ENCODE measurements around the gene PPY. TPM values are rescaled to one million over a fixed set of nuclear protein-coding genes. Genes with fewer than 3 reads are reported as not detected.
"Not testable (repeated sequence)": the region's sequence is repeated elsewhere in the genome, so short reads cannot be mapped to it uniquely, and the experiment has no call there.

Gene PPY
- total and polyA plus RNA-seq, 3 experiments from 2014 or later = not detected

DNA sequence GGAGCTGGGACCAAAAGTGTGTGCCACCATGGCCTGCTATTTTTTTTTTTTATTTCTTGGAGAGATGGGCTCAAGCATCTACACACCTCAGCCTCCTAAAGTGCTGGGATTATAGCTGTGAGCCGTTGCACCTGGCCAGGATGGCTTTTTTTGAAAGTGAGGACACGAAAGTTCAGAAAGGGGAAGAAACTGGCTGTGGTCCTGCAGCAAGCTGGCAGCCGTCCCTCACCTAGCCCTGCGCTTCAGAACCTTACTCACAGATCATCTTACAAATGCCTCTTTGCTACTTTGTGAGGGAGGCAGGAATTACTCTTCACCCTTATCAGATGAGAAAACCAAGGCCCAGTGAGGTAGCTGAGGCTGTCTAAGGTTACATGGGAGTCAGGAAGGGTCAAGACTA is 4.5 kb upstream of the PPY start:
- Histone ChIP-seq H3K36me3 (ENCODE audit: insufficient read depth, low read length) (no peaks in the 10 kb centered on the region), H3K27me3 (ENCODE audit: insufficient read depth, low read length, poor library complexity, severe bottlenecking) (peaks cover 11% of the 10 kb centered on the region), H3K4me3 (ENCODE audit: low read length) (no peak overlapping the region), H3K9me3 (ENCODE audit: low read length) (no peaks in the 10 kb centered on the region), H3K27ac (ENCODE audit: low read depth, low read length) (no peak overlapping the region), H3K4me1 (ENCODE audit: insufficient read depth, low read length) (no peaks in the 10 kb centered on the region)
- Mint-ChIP-seq H3K27ac (no peak overlapping the region), H3K36me3 (peaks cover 0 to 4% (median 0%) of the 10 kb centered on the region in 3 donors), H3K9me3 (no peaks in the 10 kb centered on the region), H3K4me3 (no peak overlapping the region), H3K27me3 (peaks cover 23 to 40% of the 10 kb centered on the region in 2 donors), H3K4me1 (peaks cover 0 to 3% (median 0%) of the 10 kb centered on the region in 3 donors)
- POLR2A ChIA-PET = no interaction called here
- CTCF ChIA-PET = interaction anchor here (0.5 to 1.7 kb wide), 5 partner anchors 27 to 97 kb away, joined by 3 to 5 read pairs (median 3); no protein-coding TSS in a partner anchor
- DNase-seq = no peak

DNA sequence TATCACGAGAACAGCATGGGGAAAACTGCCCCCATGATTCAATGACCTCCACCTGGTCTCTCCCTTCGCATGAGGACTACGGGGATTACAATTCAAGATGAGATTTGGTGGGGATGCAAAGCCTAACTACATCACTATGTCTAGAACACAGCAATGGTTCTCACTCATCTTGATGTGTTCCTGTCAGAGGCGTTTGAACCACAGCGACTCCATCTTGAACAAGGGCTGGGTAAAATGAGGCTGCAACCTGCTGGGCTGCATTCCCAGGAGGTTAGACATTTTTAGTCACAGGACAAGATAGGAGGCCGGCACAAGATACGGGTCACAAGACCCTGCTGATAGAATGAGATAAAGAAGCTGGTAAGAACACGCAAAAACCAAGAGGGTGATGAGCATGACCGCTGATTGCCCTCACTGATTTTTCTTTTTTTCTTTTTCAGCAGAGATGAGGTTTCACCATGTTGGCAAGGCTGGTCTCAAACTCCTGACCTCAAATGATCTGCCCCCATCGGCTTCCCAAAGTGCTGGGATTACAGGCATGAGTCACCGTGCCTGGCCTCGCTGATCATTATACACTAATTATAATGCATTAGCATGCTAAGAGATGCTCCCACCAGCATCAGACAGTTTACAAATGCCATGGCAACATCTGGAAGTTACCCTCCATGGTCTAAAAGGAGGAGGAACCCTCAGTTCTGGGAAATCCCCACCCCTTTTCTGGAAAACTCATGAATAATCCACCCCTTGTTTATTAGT is 3.0 kb upstream of the PPY start:
- no peaks in the 10 kb centered on the region for H3K4me1 ChIP-seq (ENCODE audit: insufficient read depth, low read length)
- no peak overlapping the region for H3K27ac ChIP-seq (ENCODE audit: low read depth, low read length)
- Mint-ChIP-seq H3K9me3 (no peaks in the 10 kb centered on the region), H3K27ac (no peak overlapping the region), H3K4me1 (no peaks in the 10 kb centered on the region), H3K36me3 (no peaks in the 10 kb centered on the region), H3K4me3 (no peak overlapping the region), H3K27me3 (peaks cover 8 to 27% of the 10 kb centered on the region in 2 donors)
- H3K36me3 ChIP-seq (ENCODE audit: insufficient read depth, low read length) = no peaks in the 10 kb centered on the region
- POLR2A ChIA-PET = no interaction called here
- CTCF ChIA-PET = interaction anchor here (1.1 to 2.5 kb wide), 4 partner anchors 50 to 179 kb away, joined by 3 to 16 read pairs (median 6); partner anchors contain the start of gene HDAC5
- no peak overlapping the region for H3K4me3 ChIP-seq (ENCODE audit: low read length)
- no peaks in the 10 kb centered on the region for H3K9me3 ChIP-seq (ENCODE audit: low read length)
- no peak for DNase-seq
- H3K27me3 ChIP-seq (ENCODE audit: insufficient read depth, low read length, poor library complexity, severe bottlenecking) = peaks cover 5% of the 10 kb centered on the region

DNA sequence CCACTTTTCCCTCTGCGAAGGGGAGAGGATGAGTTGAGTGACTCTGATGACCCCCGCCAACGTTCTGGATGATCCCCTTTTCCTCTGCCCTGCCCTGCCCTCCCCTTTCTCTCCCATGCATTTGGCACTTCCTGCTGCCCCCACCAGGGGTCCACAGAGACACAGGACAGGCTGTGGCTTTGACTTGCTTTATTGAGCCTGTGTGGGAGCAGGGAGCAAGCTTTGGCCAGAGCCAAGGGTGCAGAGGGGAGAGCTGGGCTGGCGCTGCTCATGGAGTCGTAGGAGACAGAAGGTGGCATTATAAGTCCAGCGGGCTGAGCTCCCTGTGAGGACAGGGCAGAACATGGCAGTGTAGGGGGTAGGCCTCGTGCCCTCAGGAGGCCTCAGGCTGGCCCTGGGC is 1.6 kb downstream of the PPY start:
- POLR2A ChIA-PET = no interaction called here
- no peak for DNase-seq
- H3K27ac Mint-ChIP-seq = no peak overlapping the region

DNA sequence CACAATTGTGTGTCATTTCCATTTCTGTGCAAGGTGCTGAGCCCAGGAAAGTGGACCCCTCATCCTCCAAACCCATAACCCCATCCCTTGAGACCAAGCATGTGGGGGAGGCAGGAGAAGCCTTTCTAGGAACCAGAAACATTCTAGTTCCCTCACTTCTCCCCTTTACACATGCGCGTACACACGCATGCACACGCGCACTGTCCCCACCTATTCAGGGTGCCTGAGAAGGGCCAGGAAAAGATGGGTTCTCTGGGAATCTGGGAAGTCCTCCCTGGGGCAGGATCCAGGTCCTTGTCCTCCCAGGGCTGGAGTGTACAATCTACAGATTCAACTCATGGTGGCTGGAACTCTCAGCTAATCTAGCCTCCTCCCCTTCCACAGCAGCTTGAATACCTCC is 2.4 kb downstream of the PPY start:
- Histone ChIP-seq H3K27me3 (ENCODE audit: insufficient read depth, low read length, poor library complexity, severe bottlenecking) (no peaks in the 10 kb centered on the region), H3K27ac (ENCODE audit: low read depth, low read length) (no peak overlapping the region), H3K4me1 (ENCODE audit: insufficient read depth, low read length) (no peaks in the 10 kb centered on the region), H3K4me3 (ENCODE audit: low read length) (no peak overlapping the region), H3K36me3 (ENCODE audit: insufficient read depth, low read length) (no peaks in the 10 kb centered on the region), H3K9me3 (ENCODE audit: low read length) (no peaks in the 10 kb centered on the region)
- H3K27ac Mint-ChIP-seq = no peak overlapping the region
- no peak for DNase-seq
- peak overlapping the region in 1 of 7 donors; percentile 3 for H3K4me3 Mint-ChIP-seq
- no peaks in the 10 kb centered on the region for H3K9me3 Mint-ChIP-seq
- H3K27me3 Mint-ChIP-seq = peaks cover 6 to 8% of the 10 kb centered on the region in 2 donors
- ChIA-PET CTCF (interaction anchor here (1.4 kb wide), 1 partner anchor 126 kb away, joined by 3 read pairs; the partner anchor contains the start of gene LSM12), POLR2A (no interaction called here)
- H3K4me1 Mint-ChIP-seq = peaks cover 6 to 21% (median 9%) of the 10 kb centered on the region in 3 donors
- H3K36me3 Mint-ChIP-seq = no peaks in the 10 kb centered on the region

More for the DNA sequence above, 1.6 kb downstream of the PPY start:
- Mint-ChIP-seq H3K4me3 (no peak overlapping the region), H3K36me3 (no peaks in the 10 kb centered on the region), H3K4me1 (peaks cover 6 to 21% (median 9%) of the 10 kb centered on the region in 3 donors), H3K27me3 (peaks cover 6 to 11% of the 10 kb centered on the region in 2 donors), H3K9me3 (no peaks in the 10 kb centered on the region)
- CTCF ChIA-PET = interaction anchor here (1.4 kb wide), 1 partner anchor 126 kb away, joined by 3 read pairs; the partner anchor contains the start of gene LSM12
- Histone ChIP-seq H3K4me1 (ENCODE audit: insufficient read depth, low read length) (no peaks in the 10 kb centered on the region), H3K27ac (ENCODE audit: low read depth, low read length) (no peak overlapping the region), H3K9me3 (ENCODE audit: low read length) (no peaks in the 10 kb centered on the region), H3K36me3 (ENCODE audit: insufficient read depth, low read length) (no peaks in the 10 kb centered on the region), H3K4me3 (ENCODE audit: low read length) (no peak overlapping the region), H3K27me3 (ENCODE audit: insufficient read depth, low read length, poor library complexity, severe bottlenecking) (no peaks in the 10 kb centered on the region)

DNA sequence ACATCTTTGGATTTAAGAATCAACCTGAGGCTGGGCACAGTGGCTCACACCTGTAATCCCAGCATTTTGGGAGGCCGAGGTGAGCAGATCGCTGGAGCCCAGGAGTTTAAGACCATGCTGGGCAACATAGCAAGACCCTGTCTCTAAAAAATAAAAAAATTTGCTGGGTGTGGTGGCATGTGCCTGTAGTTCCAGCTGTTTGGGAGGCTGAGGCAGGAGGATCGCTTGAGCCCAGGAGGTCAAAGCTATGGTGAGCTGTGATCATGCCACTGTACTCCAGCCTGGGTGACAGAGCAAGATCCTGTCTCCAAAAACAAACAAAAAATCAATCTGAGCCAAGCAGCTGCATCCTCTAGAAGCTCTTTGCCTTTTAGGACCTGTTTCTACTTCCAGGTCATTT is 2.8 kb downstream of the PPY start:
- H3K36me3 Mint-ChIP-seq; H3K27me3 ChIP-seq (ENCODE audit: insufficient read depth, low read length, poor library complexity, severe bottlenecking); H3K36me3 ChIP-seq (ENCODE audit: insufficient read depth, low read length); DNase-seq; H3K27me3 Mint-ChIP-seq; H3K4me3 ChIP-seq (ENCODE audit: low read length); H3K9me3 Mint-ChIP-seq; H3K9me3 ChIP-seq (ENCODE audit: low read length); H3K4me1 ChIP-seq (ENCODE audit: insufficient read depth, low read length); POLR2A ChIA-PET; H3K27ac ChIP-seq (ENCODE audit: low read depth, low read length): not testable (repeated sequence)
- CTCF ChIA-PET = interaction anchor here (1.4 kb wide), 1 partner anchor 127 kb away, joined by 3 read pairs; the partner anchor contains the start of gene LSM12
- peaks cover 6 to 21% (median 9%) of the 10 kb centered on the region in 3 donors for H3K4me1 Mint-ChIP-seq
- H3K4me3 Mint-ChIP-seq = peak overlapping the region in 6 of 7 donors; percentile 3 to 74 (median 38)
- peak overlapping the region in 2 of 8 donors; percentile 17 for H3K27ac Mint-ChIP-seq

DNA sequence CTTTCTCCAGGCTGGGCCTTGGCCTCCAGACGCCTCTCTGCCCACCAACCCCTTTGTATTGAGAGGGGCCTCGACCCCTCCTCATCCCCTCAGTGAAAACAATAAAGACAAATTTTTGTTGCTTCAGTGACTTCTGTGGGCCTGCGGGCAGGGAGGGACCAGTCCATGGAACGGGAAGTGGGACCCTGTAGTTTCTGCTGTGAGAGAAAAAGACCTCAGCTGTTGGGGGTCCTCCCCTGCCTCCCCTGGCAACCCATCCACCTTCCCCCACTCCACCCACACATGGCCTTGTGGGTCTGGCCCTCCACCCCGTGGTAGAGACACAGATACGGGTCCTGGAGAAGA is 3.5 kb downstream of the PPY start:
- Histone ChIP-seq H3K4me1 (ENCODE audit: insufficient read depth, low read length) (no peaks in the 10 kb centered on the region), H3K9me3 (ENCODE audit: low read length) (no peaks in the 10 kb centered on the region), H3K36me3 (ENCODE audit: insufficient read depth, low read length) (no peaks in the 10 kb centered on the region), H3K27me3 (ENCODE audit: insufficient read depth, low read length, poor library complexity, severe bottlenecking) (no peaks in the 10 kb centered on the region), H3K4me3 (ENCODE audit: low read length) (no peak overlapping the region), H3K27ac (ENCODE audit: low read depth, low read length) (no peak overlapping the region)
- H3K36me3 Mint-ChIP-seq = no peaks in the 10 kb centered on the region
- peaks cover 5 to 8% of the 10 kb centered on the region in 2 donors for H3K27me3 Mint-ChIP-seq
- no peaks in the 10 kb centered on the region for H3K9me3 Mint-ChIP-seq
- peaks cover 6 to 21% (median 9%) of the 10 kb centered on the region in 3 donors for H3K4me1 Mint-ChIP-seq
- no peak for DNase-seq
- CTCF ChIA-PET = interaction anchor here (1.1 to 1.6 kb wide), 4 partner anchors 29 to 246 kb away, joined by 3 to 8 read pairs (median 5); no protein-coding TSS in a partner anchor
- POLR2A ChIA-PET = no interaction called here
- H3K27ac Mint-ChIP-seq = peak overlapping the region in 1 of 8 donors; percentile 42
- H3K4me3 Mint-ChIP-seq = peak overlapping the region in 4 of 7 donors; percentile 20 to 61 (median 53)

DNA sequence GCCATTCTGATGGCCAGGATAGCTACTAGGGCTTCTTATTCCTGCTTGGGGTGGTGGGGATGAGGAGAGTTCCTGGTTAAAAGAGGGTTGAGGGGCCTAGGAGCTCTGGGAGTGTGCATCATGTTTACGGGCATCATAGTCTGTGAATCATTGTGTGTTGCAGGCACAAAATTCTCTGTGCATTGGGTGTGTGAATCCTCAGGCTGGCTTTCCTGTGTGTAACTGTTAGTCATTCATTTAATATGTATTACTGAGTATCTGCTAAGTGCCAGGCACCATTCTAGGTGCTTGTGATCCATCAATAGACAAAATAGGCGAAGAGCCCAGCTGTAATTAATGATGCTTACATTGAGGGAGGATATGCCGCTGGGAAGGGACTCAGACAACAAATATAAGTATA is 5.8 kb downstream of the PPY start:
- H3K27ac ChIP-seq (ENCODE audit: low read depth, low read length) = no peak overlapping the region
- no peak for DNase-seq
- no peak overlapping the region for H3K4me3 ChIP-seq (ENCODE audit: low read length)
- Mint-ChIP-seq H3K27ac (no peak overlapping the region), H3K36me3 (no peaks in the 10 kb centered on the region), H3K9me3 (no peaks in the 10 kb centered on the region), H3K4me3 (no peak overlapping the region), H3K27me3 (peaks cover 4 to 8% of the 10 kb centered on the region in 2 donors), H3K4me1 (peaks cover 6 to 21% (median 9%) of the 10 kb centered on the region in 3 donors)
- no peaks in the 10 kb centered on the region for H3K27me3 ChIP-seq (ENCODE audit: insufficient read depth, low read length, poor library complexity, severe bottlenecking)
- no peaks in the 10 kb centered on the region for H3K36me3 ChIP-seq (ENCODE audit: insufficient read depth, low read length)
- H3K4me1 ChIP-seq (ENCODE audit: insufficient read depth, low read length) = no peaks in the 10 kb centered on the region
- H3K9me3 ChIP-seq (ENCODE audit: low read length) = no peaks in the 10 kb centered on the region
- CTCF ChIA-PET = no interaction called here
- POLR2A ChIA-PET = interaction anchor here (0.6 kb wide), 1 partner anchor 191 kb away, joined by 4 read pairs; no protein-coding TSS in a partner anchor

DNA sequence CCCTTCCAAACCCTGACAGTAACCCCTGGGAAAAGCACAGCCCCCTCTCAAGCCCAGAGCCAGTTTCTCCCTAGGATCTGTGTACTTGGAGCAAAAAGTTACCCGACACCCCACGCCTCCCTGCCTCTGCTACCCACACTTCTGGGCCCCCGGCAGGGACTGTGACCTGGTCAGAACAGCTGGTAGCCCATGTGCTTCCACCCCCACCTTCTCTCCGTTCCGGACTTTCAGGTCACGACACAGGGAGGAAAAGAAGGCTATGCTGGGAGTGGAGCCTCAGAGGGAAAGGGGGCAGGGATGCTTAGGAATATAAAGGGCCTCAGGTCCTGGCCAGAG is 6.4 kb downstream of the PPY start:
- no peak overlapping the region for H3K27ac Mint-ChIP-seq
- no peak for DNase-seq
- no peaks in the 10 kb centered on the region for H3K4me1 ChIP-seq (ENCODE audit: insufficient read depth, low read length)
- H3K4me1 Mint-ChIP-seq = peaks cover 6 to 21% (median 9%) of the 10 kb centered on the region in 3 donors
- no peaks in the 10 kb centered on the region for H3K9me3 Mint-ChIP-seq
- no peaks in the 10 kb centered on the region for H3K9me3 ChIP-seq (ENCODE audit: low read length)
- H3K27ac ChIP-seq (ENCODE audit: low read depth, low read length) = no peak overlapping the region
- H3K27me3 Mint-ChIP-seq = peaks cover 4 to 8% of the 10 kb centered on the region in 2 donors
- ChIA-PET POLR2A (no interaction called here), CTCF (no interaction called here)
- no peaks in the 10 kb centered on the region for H3K27me3 ChIP-seq (ENCODE audit: insufficient read depth, low read length, poor library complexity, severe bottlenecking)
- no peaks in the 10 kb centered on the region for H3K36me3 Mint-ChIP-seq
- H3K4me3 Mint-ChIP-seq = no peak overlapping the region
- H3K36me3 ChIP-seq (ENCODE audit: insufficient read depth, low read length) = no peaks in the 10 kb centered on the region
- no peak overlapping the region for H3K4me3 ChIP-seq (ENCODE audit: low read length)

Data from CD8-positive, alpha-beta memory T cell (primary cell).